Spleen (tissue), 11 donors: ENCODE results near the gene SLCO1B3. TPM values are rescaled to one million over a fixed set of nuclear protein-coding genes. Genes with fewer than 3 reads are reported as not detected.

Experiments used
- DNase-seq: peaks from one replicate; pipeline ENCODE4 v3.0.0-alpha.2; 2020
- H3K27ac ChIP-seq, 8 donors: fragments of 200-600 bp; sonication (generic) in 7 of 8; 1 replicate in 4 of 8; 2 replicates in 4 of 8; pipeline versions ENCODE4 v1.5.0 to v1.8.0; 2016 to 2021; ENCODE audit warnings: inconsistent platforms in 4 of 8, mild to moderate bottlenecking in 4 of 8, moderate library complexity in 1 of 8
- H3K27me3 ChIP-seq, 7 donors: fragments of 200-600 bp; sonication (generic) in 6 of 7; replicated peaks in 1 of 7; 1 replicate in 4 of 7; 2 replicates in 3 of 7; pipeline versions ENCODE4 v1.5.0 to v1.8.0; 2016 to 2021; ENCODE audit warnings: inconsistent platforms in 3 of 7, mild to moderate bottlenecking in 1 of 7
- H3K36me3 ChIP-seq, 6 donors: fragments of 200-600 bp; sonication (generic) in 5 of 6; 1 replicate in 4 of 6; 2 replicates in 2 of 6; pipeline versions ENCODE4 v1.5.0 to v1.8.0; 2016 to 2021; ENCODE audit warnings: inconsistent platforms in 2 of 6
- H3K4me1 ChIP-seq, 6 donors: fragments of 200-600 bp; sonication (generic) in 5 of 6; 1 replicate in 3 of 6; 2 replicates in 3 of 6; pipeline versions ENCODE4 v1.5.0 to v1.8.0; 2016 to 2021; ENCODE audit warnings: inconsistent platforms in 3 of 6
- H3K4me3 ChIP-seq, 8 donors: fragments of 200-600 bp; sonication (generic) in 7 of 8; 1 replicate in 4 of 8; 2 replicates in 4 of 8; pipeline versions ENCODE4 v1.5.0 to v1.8.0; 2016 to 2021; ENCODE audit warnings: inconsistent platforms in 4 of 8, mild to moderate bottlenecking in 4 of 8, moderate library complexity in 2 of 8
- H3K9me3 ChIP-seq, 8 donors: fragments of 200-600 bp; sonication (generic) in 7 of 8; 1 replicate in 4 of 8; 2 replicates in 4 of 8; pipeline versions ENCODE4 v1.5.0 to v1.8.0; 2016 to 2021; ENCODE audit warnings: inconsistent platforms in 4 of 8
- POLR2A ChIP-seq, 3 donors: fragments of 450-650 bp; IDR thresholded peaks; one replicate each; pipeline ENCODE4 v1.5.1; 2017; ENCODE audit warnings: antibody characterized with exemption in 3 of 3, mild to moderate bottlenecking in 1 of 3
- POLR2AphosphoS5 ChIP-seq, 3 donors: sonication (generic); formaldehyde crosslinking; IDR thresholded peaks; one replicate each; pipeline ENCODE4 v1.5.1; 2017; ENCODE audit warnings: antibody characterized with exemption in 3 of 3
- WGBS, 5 donors: extraction: QIAGEN DNeasy Blood & Tissue Kit in 3 of 5; methylation state at CpG; one replicate each; pipeline versions ENCODE4 v1.1.5 to v1.1.7; 2013 to 2018; 5-methylcytosine and 5-hydroxymethylcytosine counted together
- intact Hi-C: fragments of 100-400 bp; cut with DNase I; formaldehyde crosslinking; loops from one replicate; pipeline ENCODE4 v1.15.0; 2023; ENCODE audit warnings: low total_unique reads
- polyA plus RNA-seq, 3 donors: library from polyadenylated mRNA; stranded (reverse); fragments of 200-250 nt; gene quantifications; one replicate each; pipeline ENCODE4 v1.2.1, GENCODE V29; 2013
- total RNA-seq, 7 donors: library from RNA; depleted of rRNA in 3 of 7; stranded (reverse); fragments of >200 nt in 3 of 7; fragmentation: NEBNext Ultra II Directional in 4 of 7; extraction: Animal tissue kit (Norgen Biotek cat#: 25700) in 4 of 7; gene quantifications; one replicate each; pipeline versions ENCODE4 v1.1.0 to v1.2.1, GENCODE V29; 2016 to 2021
- TF ChIP-seq, protein P1 (sequence below), 11 experiments: fragments of 200-600 bp in 7 of 11; fragments of 450-650 bp in 4 of 11; sonication (generic) in 4 of 11; IDR thresholded peaks in 8 of 11; conservative IDR thresholded peaks in 3 of 11; 1 replicate in 7 of 11; 2 replicates in 4 of 11; pipeline versions ENCODE4 v1.4.0 to v1.8.0; 2016 to 2021; ENCODE audit warnings: antibody characterized with exemption in 11 of 11, inconsistent platforms in 4 of 11, mild to moderate bottlenecking in 1 of 11
- donor health status: healthy with polysubstance abuse.
- donor health status: DM: no; HTN: no; CAD: no; lungs with moderate emphysema.
- donor health status: DM: no; HTN: no; CAD: no.
- donor health status: Bipolar disorder and iron deficiency.
- donor health status: healthy.
- donor health status: DM: no; HTN: no; CAD: no.
- donor health status: DM: yes; HTN: yes; CAD: no.

SLCO1B3 gene
- total and polyA plus RNA-seq, 10 donors = 0.03 TPM; not detected in 9

DNA sequence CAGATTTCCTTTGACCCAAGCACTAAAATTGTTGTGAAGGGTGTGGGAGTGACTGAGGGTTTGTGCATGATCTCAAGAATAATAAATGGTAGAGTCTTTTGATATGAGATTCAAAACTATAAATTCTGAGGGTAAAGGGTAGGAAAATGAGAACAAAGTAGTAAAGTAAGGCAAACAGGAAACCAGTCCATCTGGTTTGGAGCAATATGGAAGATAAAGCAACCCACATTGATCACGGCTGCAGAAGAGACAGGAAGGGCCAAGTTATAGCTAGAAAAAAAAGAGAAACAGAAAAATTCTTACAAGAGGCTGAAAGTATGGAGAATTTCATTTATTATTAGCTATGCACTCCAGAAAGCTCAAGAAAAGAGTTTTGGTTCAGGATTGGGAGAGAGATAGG lies 4.6 kb upstream of the SLCO1B3 start:
- H3K4me1 ChIP-seq = no peaks in the 10 kb centered on the region
- 16 to 44% (median 21%) methylated on average over 1 of the region's 1 CpG for WGBS, 5 donors
- no peak overlapping the region for H3K27ac ChIP-seq
- H3K9me3 ChIP-seq = peaks cover 0 to 16% (median 0%) of the 10 kb centered on the region in 8 donors
- no peak for TF ChIP-seq POLR2AphosphoS5 (IDR thresholded peaks at IDR 0.05)
- TF ChIP-seq POLR2A (IDR thresholded peaks at IDR 0.05) = no peak
- TF ChIP-seq, protein P1, sequence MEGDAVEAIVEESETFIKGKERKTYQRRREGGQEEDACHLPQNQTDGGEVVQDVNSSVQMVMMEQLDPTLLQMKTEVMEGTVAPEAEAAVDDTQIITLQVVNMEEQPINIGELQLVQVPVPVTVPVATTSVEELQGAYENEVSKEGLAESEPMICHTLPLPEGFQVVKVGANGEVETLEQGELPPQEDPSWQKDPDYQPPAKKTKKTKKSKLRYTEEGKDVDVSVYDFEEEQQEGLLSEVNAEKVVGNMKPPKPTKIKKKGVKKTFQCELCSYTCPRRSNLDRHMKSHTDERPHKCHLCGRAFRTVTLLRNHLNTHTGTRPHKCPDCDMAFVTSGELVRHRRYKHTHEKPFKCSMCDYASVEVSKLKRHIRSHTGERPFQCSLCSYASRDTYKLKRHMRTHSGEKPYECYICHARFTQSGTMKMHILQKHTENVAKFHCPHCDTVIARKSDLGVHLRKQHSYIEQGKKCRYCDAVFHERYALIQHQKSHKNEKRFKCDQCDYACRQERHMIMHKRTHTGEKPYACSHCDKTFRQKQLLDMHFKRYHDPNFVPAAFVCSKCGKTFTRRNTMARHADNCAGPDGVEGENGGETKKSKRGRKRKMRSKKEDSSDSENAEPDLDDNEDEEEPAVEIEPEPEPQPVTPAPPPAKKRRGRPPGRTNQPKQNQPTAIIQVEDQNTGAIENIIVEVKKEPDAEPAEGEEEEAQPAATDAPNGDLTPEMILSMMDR (IDR thresholded peaks at IDR 0.05 in 8 of 11, conservative IDR thresholded peaks at IDR 0.05 in 3 of 11) = no peak
- no peak overlapping the region for H3K4me3 ChIP-seq
- H3K36me3 ChIP-seq = no peaks in the 10 kb centered on the region
- no peak for DNase-seq
- intact Hi-C loops = no loop called here
- H3K27me3 ChIP-seq = no peaks in the 10 kb centered on the region

DNA sequence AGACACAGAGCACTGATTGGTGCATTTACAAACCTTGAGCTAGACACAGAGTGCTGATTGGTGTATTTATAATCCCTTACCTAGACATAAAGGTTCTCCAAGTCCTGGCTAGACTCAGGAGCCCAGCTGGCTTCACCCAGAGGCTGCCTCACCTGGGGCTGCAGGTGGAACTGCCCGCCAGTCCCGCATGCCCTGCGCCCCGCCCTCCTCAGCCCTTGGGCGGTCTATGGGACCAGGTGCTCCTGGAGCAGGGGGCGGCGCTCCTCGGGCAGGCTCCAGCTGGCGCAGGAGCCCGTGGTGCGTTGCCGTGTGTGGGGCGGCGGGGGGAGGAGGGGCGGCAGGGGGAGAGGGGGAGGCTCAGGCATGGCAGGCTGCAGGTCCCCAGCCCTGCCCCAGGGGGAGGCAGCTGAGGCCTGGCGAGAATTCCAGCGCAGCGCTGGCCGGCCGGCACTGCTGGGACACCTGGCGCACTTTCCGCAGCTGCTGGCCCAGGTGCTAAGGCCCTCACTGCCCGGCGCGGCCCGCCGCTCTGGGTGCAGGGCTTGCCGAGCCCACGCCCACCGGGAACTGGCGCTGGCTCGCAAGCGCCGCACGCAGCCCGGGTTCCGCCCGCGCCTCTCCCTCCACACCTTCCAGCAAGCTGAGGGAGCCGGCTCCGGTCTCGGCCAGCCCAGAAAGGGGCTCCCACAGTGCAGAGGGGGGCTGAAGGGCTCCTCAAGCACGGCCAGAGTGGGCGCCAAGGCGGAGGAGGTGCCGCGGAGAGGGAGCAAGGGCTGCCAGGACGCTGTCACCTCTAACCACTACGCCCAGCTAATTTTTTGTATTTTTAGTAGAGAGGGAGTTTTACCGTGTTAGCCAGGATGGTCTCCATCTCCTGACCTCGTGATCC lies 3.1 kb upstream of the SLCO1B3 start:
- 90 to 97% (median 94%) methylated on average over 30 to 51 of the region's 51 CpGs for WGBS, 5 donors
- Histone ChIP-seq H3K4me3 (no peak overlapping the region), H3K4me1 (no peaks in the 10 kb centered on the region), H3K27me3 (no peaks in the 10 kb centered on the region), H3K36me3 (no peaks in the 10 kb centered on the region), H3K9me3 (peaks cover 0 to 16% (median 0%) of the 10 kb centered on the region in 8 donors), H3K27ac (no peak overlapping the region)
- TF ChIP-seq, protein P1 (IDR thresholded peaks at IDR 0.05 in 8 of 11, conservative IDR thresholded peaks at IDR 0.05 in 3 of 11) = no peak
- TF ChIP-seq POLR2A (IDR thresholded peaks at IDR 0.05) (no peak), POLR2AphosphoS5 (IDR thresholded peaks at IDR 0.05) (no peak)
- no peak for DNase-seq
- intact Hi-C loops = no loop called here

DNA sequence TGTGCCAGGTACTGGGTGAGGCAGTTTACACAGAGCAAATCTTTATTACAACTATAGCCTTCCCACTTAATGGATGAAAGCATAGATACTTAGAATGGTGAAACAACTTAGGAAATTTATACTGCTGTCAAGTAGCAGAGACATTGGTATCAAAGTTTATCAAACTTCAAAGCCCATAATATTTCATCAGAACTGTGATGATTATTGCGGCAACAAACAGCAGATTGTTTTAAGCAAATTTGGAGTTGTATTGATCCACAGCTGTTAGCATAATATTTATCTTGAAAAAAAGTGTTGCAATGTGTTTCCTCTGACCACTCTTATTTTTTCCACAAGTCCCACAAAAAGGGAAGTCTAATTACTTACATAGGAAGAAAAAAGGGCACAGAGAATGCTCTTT lies 2.0 kb upstream of the SLCO1B3 start:
- Histone ChIP-seq H3K4me3 (no peak overlapping the region), H3K36me3 (no peaks in the 10 kb centered on the region), H3K4me1 (no peaks in the 10 kb centered on the region), H3K27me3 (no peaks in the 10 kb centered on the region), H3K9me3 (peaks cover 0 to 16% (median 0%) of the 10 kb centered on the region in 8 donors), H3K27ac (no peak overlapping the region)
- 16 to 40% (median 24%) methylated on average over 1 of the region's 1 CpG for WGBS, 5 donors
- intact Hi-C loops = no loop called here
- TF ChIP-seq, protein P1 (IDR thresholded peaks at IDR 0.05 in 8 of 11, conservative IDR thresholded peaks at IDR 0.05 in 3 of 11) = no peak
- TF ChIP-seq POLR2A (IDR thresholded peaks at IDR 0.05) (no peak), POLR2AphosphoS5 (IDR thresholded peaks at IDR 0.05) (no peak)
- no peak for DNase-seq

DNA sequence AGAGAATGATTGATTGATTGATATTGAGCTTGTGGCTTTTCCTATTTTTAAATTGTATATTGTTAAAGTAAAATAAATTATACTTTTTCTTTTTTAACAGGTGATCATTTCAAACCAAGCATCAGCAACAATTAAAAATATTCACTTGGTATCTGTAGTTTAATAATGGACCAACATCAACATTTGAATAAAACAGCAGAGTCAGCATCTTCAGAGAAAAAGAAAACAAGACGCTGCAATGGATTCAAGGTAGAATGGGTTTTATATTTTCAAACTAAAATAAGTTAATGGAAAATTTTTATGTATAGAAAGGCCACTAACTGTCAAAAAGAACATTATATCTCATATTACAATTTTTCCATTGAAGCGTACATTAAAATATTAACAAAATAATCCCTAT lies 5.1 kb downstream of the SLCO1B3 start:
- no peaks in the 10 kb centered on the region for H3K36me3 ChIP-seq
- DNase-seq = no peak
- peaks cover 0 to 10% (median 0%) of the 10 kb centered on the region in 8 donors for H3K9me3 ChIP-seq
- 89 to 94% (median 92%) methylated on average over 2 of the region's 2 CpGs for WGBS, 5 donors
- H3K27ac ChIP-seq = no peak overlapping the region
- no peaks in the 10 kb centered on the region for H3K4me1 ChIP-seq
- no peaks in the 10 kb centered on the region for H3K27me3 ChIP-seq
- TF ChIP-seq POLR2AphosphoS5 (IDR thresholded peaks at IDR 0.05) (no peak), POLR2A (IDR thresholded peaks at IDR 0.05) (no peak)
- TF ChIP-seq, protein P1 (IDR thresholded peaks at IDR 0.05 in 8 of 11, conservative IDR thresholded peaks at IDR 0.05 in 3 of 11) = no peak
- H3K4me3 ChIP-seq = no peak overlapping the region
- intact Hi-C loops = no loop called here
